ENCODE data around the gene TMEM258.

Gene TMEM258

GRCh38 chr11:61792310-61793082 lies at the start of gene TMEM258, which contains the start of gene FEN1:
TSS of gene TMEM258 (minus strand) at chr11:61792599. CDS start at chr11:61792558, 41 bp downstream.
TSS of gene FEN1 (plus strand) at chr11:61792911. CDS start at chr11:61795362, 2,451 bp downstream.
- Histone ChIP-seq H3K27me3 (no peaks in the 10 kb centered on the region), H3K9ac (peak within 1 kb of the TSS; percentile 100), H3K36me3 (peaks cover 62% of the 10 kb centered on the region), H3K4me1 (peaks cover 61% of the 10 kb centered on the region), H3K4me3 (peak within 1 kb of the TSS; percentile 87), H3K27ac (peak within 1 kb of the TSS; percentile 100), H3K4me2 (peak within 1 kb of the TSS; percentile 86), H3K9me3 (no peaks in the 10 kb centered on the region), H4K20me1 (peaks cover 53% of the 10 kb centered on the region)
- TF ChIP-seq Cebpa-rat (IDR thresholded peaks at IDR 0.05): no peak

- Histone ChIP-seq H3K36me3 (peaks cover 100% of the 10 kb centered on the region), H3K9me3 (no peaks in the 10 kb centered on the region), H3K9ac (0 out of 2 replicates have a peak overlapping the region, but pooled peaks have one; percentile 11), H3K4me2 (no peak overlapping the region), H3K27ac (no peak overlapping the region), H4K20me1 (peaks cover 17% of the 10 kb centered on the region), H3K27me3 (no peaks in the 10 kb centered on the region), H3K4me1 (peaks cover 9% of the 10 kb centered on the region), H3K4me3 (no peak overlapping the region)
- TF ChIP-seq Cebpa-rat (IDR thresholded peaks at IDR 0.05): no peak
Observed at GRCh38 chr11:61841636-61842527, 49.5 kb upstream of the TMEM258 start.

GRCh38 chr11:61840371-61840770 lies 48.0 kb upstream of the TMEM258 start:
- Histone ChIP-seq H3K4me2 (no peak overlapping the region), H3K4me1 (peaks cover 24% of the 10 kb centered on the region), H3K9me3 (no peaks in the 10 kb centered on the region), H3K9ac (no peak overlapping the region), H4K20me1 (peaks cover 17% of the 10 kb centered on the region), H3K27ac (no peak overlapping the region), H3K27me3 (no peaks in the 10 kb centered on the region), H3K4me3 (no peak overlapping the region), H3K36me3 (peaks cover 93% of the 10 kb centered on the region)
- no peak for TF ChIP-seq Cebpa-rat (IDR thresholded peaks at IDR 0.05)

GRCh38 chr11:61839742-61840141 lies 47.3 kb upstream of the TMEM258 start:
- Histone ChIP-seq H3K4me1 (peaks cover 29% of the 10 kb centered on the region), H3K4me3 (no peak overlapping the region), H3K4me2 (no peak overlapping the region), H3K9me3 (no peaks in the 10 kb centered on the region), H3K36me3 (peaks cover 87% of the 10 kb centered on the region), H3K9ac (no peak overlapping the region), H3K27me3 (no peaks in the 10 kb centered on the region), H3K27ac (no peak overlapping the region), H4K20me1 (peaks cover 12% of the 10 kb centered on the region; the same call in 1 of the 2 replicates)
- TF ChIP-seq Cebpa-rat (IDR thresholded peaks at IDR 0.05): no peak

- peaks cover 79% of the 10 kb centered on the region for H3K36me3 ChIP-seq
- no peak overlapping the region for H3K4me2 ChIP-seq
- TF ChIP-seq Cebpa-rat (IDR thresholded peaks at IDR 0.05): no peak
- no peak overlapping the region for H3K9ac ChIP-seq
- peaks cover 35% of the 10 kb centered on the region for H3K4me1 ChIP-seq
- H3K27me3 ChIP-seq: no peaks in the 10 kb centered on the region
- H4K20me1 ChIP-seq: peaks cover 12% of the 10 kb centered on the region; the same call in 1 of the 2 replicates
- H3K4me3 ChIP-seq: no peak overlapping the region
- H3K9me3 ChIP-seq: no peaks in the 10 kb centered on the region
- peak overlapping the region; percentile 99; the same call in 1 of the 2 replicates for H3K27ac ChIP-seq
Observed at GRCh38 chr11:61838921-61839320, 46.5 kb upstream of the TMEM258 start.

- H3K4me1 ChIP-seq: peaks cover 39% of the 10 kb centered on the region
- H3K36me3 ChIP-seq: peaks cover 75% of the 10 kb centered on the region
- H4K20me1 ChIP-seq: peaks cover 12% of the 10 kb centered on the region; the same call in 1 of the 2 replicates
- no peak overlapping the region for H3K4me3 ChIP-seq
- no peak overlapping the region for H3K9ac ChIP-seq
- no peak for TF ChIP-seq Cebpa-rat (IDR thresholded peaks at IDR 0.05)
- no peak overlapping the region for H3K4me2 ChIP-seq
- H3K27ac ChIP-seq: peak overlapping the region; percentile 99
- no peaks in the 10 kb centered on the region for H3K27me3 ChIP-seq
- H3K9me3 ChIP-seq: no peaks in the 10 kb centered on the region
Observed at GRCh38 chr11:61838501-61838900, 46.1 kb upstream of the TMEM258 start.

- no peak for TF ChIP-seq Cebpa-rat (IDR thresholded peaks at IDR 0.05)
- Histone ChIP-seq H3K9me3 (no peaks in the 10 kb centered on the region), H3K27me3 (no peaks in the 10 kb centered on the region), H3K9ac (no peak overlapping the region), H4K20me1 (peaks cover 13% of the 10 kb centered on the region), H3K4me3 (no peak overlapping the region), H3K4me2 (peak overlapping the region; percentile 99; the same call in 1 of the 2 replicates), H3K27ac (peak overlapping the region; percentile 99), H3K36me3 (peaks cover 69% of the 10 kb centered on the region), H3K4me1 (peaks cover 49% of the 10 kb centered on the region)
Observed at GRCh38 chr11:61837411-61838005, 45.1 kb upstream of the TMEM258 start.

GRCh38 chr11:61836193-61836592 lies 43.8 kb upstream of the TMEM258 start:
- Histone ChIP-seq H3K4me1 (peaks cover 62% of the 10 kb centered on the region), H4K20me1 (peaks cover 19% of the 10 kb centered on the region), H3K36me3 (peaks cover 63% of the 10 kb centered on the region), H3K9ac (peak overlapping the region; percentile 97; the same call in 1 of the 2 replicates), H3K27me3 (no peaks in the 10 kb centered on the region), H3K9me3 (no peaks in the 10 kb centered on the region), H3K27ac (peak overlapping the region; percentile 99), H3K4me2 (peak overlapping the region; percentile 99), H3K4me3 (no peak overlapping the region)
- no peak for TF ChIP-seq Cebpa-rat (IDR thresholded peaks at IDR 0.05)

GRCh38 chr11:61834278-61835048 lies 42.1 kb upstream of the TMEM258 start:
- Histone ChIP-seq H3K4me1 (peaks cover 80% of the 10 kb centered on the region), H3K4me3 (peak overlapping the region; percentile 91), H3K27me3 (no peaks in the 10 kb centered on the region), H3K9ac (peak overlapping the region; percentile 97), H3K9me3 (no peaks in the 10 kb centered on the region), H3K27ac (peak overlapping the region; percentile 99), H3K36me3 (peaks cover 45% of the 10 kb centered on the region), H3K4me2 (peak overlapping the region; percentile 99), H4K20me1 (peaks cover 37% of the 10 kb centered on the region)
- TF ChIP-seq Cebpa-rat (IDR thresholded peaks at IDR 0.05): no peak
